Hematopoietic multipotent progenitor cell treated with erythropoietin and hydrocortisone succinate and interleukin-3 and kit ligand, for 15 days (in vitro differentiated cells): ENCODE data around the gene KLK5.
"Not testable (repeated sequence)": the region's sequence is repeated elsewhere in the genome, so short reads cannot be mapped to it uniquely, and the experiment has no call there.

ENCODE experiments used
- DNase-seq: peaks from one replicate; pipeline ENCODE4 v3.0.0-alpha.2; 2015; ENCODE audit warnings: low spot score

KLK5 gene, protein sequence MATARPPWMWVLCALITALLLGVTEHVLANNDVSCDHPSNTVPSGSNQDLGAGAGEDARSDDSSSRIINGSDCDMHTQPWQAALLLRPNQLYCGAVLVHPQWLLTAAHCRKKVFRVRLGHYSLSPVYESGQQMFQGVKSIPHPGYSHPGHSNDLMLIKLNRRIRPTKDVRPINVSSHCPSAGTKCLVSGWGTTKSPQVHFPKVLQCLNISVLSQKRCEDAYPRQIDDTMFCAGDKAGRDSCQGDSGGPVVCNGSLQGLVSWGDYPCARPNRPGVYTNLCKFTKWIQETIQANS

GRCh38 chr19:50952910-50953309, at the start of gene KLK5:
Gene KLK5, minus strand, starts transcription at chr19:50953038. Its CDS starts 381 bp downstream, at chr19:50952657.
- no peak for DNase-seq

DNA sequence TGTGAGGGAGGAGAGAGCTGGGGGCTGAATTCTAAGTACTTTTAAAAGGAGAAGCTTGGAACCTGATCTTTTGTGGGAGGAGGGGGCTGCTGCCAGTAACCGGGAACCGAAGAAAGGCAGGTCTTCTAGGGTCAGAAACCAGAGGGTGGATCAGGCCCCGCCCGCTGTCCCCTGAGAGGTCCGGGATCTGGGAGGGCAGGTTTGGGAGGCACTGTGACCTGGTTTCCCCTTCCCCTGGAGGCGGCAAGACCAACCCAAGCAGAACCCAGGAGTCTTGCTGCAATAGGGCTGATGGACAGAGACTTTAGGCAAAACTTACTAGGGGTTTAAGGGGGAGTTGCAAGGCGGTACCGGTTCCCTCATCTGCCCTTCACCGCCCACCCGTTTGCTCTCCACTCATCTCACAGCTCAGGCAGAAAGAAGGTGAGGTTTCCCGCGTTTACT, 49.3 kb upstream of the KLK5 start:
- no peak for DNase-seq

DNA sequence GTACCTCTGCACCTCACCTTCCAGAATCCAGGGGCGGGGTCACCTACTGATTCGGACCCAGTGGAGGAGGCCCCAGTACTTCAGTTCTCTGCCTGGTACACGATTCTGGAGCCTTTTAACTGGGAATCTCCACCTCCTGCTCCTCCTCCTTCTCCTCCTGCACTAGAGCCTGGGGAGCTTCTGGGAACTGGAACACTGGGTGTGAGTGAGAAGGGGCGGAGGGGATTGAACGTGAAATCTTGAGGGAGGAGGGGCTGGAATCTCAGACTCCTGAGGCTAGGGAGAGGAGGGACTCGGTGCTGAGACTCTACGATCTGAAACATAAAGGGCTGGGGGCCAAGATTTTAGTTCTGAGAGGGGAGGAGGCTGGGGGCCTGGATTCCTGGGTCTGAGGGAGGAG, 48.7 kb upstream of the KLK5 start, which contains the start of gene KLK8:
Gene KLK8, minus strand, starts transcription at position 90 of the 400 bp plus-strand sequence. CDS start 437 bp downstream, outside the sequence.
- no peak for DNase-seq

GRCh38 chr19:51000981-51001380, 48.1 kb upstream of the KLK5 start:
- no peak for DNase-seq

- DNase-seq = no peak
These were observed 47.6 kb upstream of the KLK5 start for GRCh38 chr19:51000426-51000825.

- DNase-seq = no peak
These were observed 45.8 kb upstream of the KLK5 start for GRCh38 chr19:50998686-50999085.

GRCh38 chr19:50998061-50998460, 45.2 kb upstream of the KLK5 start:
- DNase-seq = no peak

- no peak for DNase-seq
These were observed 41.3 kb upstream of the KLK5 start for GRCh38 chr19:50994129-50994528.

GRCh38 chr19:50992666-50993035, 39.8 kb upstream of the KLK5 start:
- no peak for DNase-seq

DNA sequence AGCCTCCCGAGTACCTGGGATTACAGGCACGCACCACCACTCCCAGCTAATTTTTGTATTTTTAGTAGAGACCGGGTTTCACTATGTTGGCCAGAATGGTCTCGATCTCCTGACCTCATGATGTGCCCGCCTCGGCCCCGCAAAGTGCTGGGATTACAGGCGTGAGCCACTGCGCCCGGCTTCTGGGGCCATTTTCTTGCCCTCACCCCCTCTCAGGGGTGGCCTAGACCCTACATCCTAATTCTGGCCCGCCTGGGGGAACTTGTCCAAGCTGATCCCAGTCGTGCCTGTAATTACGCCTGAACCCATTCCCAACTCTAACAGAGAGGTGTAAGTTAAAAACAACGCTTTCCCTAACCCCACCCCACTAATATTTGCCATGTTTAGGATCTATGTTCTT, 31.6 kb upstream of the KLK5 start:
- DNase-seq = not testable (repeated sequence)

- DNase-seq = no peak
These were observed 30.9 kb upstream of the KLK5 start, which contains the start of gene KLK7 for GRCh38 chr19:50983625-50984292. Gene KLK7, minus strand, starts transcription at chr19:50983917. Its CDS starts 1,518 bp downstream, at chr19:50982399.

DNA sequence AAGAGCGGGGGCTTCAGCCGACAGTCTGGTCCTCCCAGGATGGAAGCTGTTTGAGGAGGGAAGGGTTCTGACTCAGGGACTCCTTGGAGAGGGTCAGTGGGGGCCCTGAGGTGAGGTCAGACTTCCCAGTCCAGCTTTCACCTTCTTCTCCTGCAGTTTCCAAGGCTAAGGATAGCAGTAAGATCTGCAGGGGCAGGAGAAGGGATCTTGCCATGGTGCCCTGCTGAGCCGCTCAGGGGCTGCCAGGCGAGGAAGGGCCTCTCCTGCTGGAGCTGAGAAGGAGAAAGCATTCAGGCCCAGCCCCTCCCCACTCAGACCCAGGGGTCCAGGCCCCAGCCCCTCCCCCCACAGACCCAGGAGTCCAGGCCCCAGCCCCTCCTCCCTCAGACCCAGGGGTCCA, 29.3 kb upstream of the KLK5 start:
- DNase-seq = no peak

GRCh38 chr19:50981587-50982146, 28.8 kb upstream of the KLK5 start:
- no peak for DNase-seq

DNA sequence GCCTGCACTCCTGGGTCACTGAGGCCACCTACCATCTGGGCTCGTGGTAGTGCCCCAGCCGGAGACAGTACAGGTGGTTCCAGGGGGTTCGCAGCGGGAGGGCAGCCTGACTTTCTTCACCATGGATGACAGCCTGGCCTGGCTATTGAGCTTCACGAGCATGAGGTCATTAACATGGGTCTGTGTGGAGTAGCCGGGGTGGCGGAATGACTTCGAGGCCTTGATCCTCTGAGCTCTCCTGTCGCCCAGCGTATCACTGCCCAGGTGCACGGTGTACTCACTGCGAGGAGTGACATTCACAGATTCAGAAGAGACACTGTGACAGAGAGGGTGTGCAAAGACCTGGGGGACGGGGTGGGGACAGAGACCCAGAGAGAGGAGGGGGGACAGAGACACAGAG, 27.4 kb upstream of the KLK5 start:
- no peak for DNase-seq

DNA sequence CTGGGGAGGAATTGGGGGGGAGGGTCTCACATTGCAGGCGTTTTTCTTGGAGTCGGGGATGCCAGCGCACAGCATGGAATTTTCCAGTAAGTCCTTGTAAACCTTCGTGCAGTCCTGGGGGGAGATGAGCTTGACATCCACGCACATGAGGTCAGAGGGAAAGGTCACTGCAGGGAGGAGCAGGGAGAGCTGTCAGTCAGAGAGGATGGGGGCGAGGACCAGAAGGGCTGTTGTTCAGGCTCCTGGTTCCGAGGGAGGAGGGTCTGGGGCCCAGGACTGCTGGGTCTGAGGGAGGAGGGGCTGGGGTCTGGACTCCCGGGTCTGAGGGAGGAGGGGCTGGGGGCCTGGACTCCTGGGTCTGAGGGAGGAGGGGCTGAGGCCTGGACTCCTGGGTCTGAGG, 26.9 kb upstream of the KLK5 start:
- DNase-seq = no peak

GRCh38 chr19:50978772-50979390, 26.0 kb upstream of the KLK5 start:
- DNase-seq = no peak

DNA sequence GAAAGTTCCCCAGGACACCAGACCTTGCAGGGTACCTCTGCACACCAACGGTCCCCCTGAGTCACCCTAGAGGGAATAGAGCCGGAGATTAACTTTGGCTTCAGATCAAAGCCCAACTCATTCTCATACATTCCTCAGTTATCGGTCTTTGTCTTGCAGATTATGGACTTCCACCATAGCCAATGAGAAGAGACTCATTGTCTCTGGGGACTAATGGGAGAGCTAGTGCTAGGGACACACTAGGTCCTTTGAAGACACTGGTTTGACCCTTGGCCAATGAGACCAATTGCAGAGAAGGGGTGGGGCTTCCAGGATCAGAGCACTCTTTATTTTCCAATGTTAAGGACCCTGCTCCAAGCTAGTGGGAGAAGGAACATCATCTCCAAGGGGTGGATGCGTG, 24.8 kb upstream of the KLK5 start:
- no peak for DNase-seq

- DNase-seq = no peak
These were observed 22.9 kb upstream of the KLK5 start for GRCh38 chr19:50975766-50976165.

GRCh38 chr19:50974702-50975556, 22.1 kb upstream of the KLK5 start:
- DNase-seq = no peak

GRCh38 chr19:50972795-50973376, 20.0 kb upstream of the KLK5 start:
- no peak for DNase-seq

- not testable (repeated sequence) for DNase-seq
These were observed 17.0 kb upstream of the KLK5 start for GRCh38 chr19:50969810-50970209.

DNA sequence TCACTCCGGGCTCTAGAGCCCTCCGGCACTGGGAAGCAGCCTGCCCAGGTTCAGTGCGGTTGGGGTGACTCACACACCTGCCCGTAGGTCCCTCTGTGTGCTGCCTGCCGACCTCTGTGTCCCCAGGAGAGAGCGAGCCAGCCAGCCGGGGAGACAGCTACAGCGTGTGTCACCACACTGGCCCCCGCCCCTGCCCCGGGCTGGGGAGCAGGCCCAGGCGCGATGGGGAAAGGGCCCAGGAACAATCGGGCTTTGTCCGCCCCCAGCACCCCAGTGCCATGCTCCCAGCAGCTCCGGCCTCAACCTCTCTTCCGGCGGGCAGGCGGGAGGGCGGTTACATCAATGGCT, 16.5 kb upstream of the KLK5 start, which contains the start of gene KLK6:
Gene KLK6, minus strand, starts transcription at position 179 of the 348 bp plus-strand sequence. CDS start 1,487 bp downstream, outside the sequence.
- no peak for DNase-seq
